ENCODE results near the gene ZNF184. TPM values are rescaled to one million over a fixed set of nuclear protein-coding genes. Genes with fewer than 3 reads are reported as not detected.

The ZNF184 gene
- total and polyA plus RNA-seq, 9 of the 15 experiments (the other 6 are each of a cell fraction or from before 2014, with no cell fraction given), result 7.6 to 22.2 (median 12.8) TPM

GRCh38 chr6:27472617-27473400, at the start of gene ZNF184 (continued):
- TF ChIP-seq ZNF449 (CRISPR knock-in tag; IDR thresholded peaks at IDR 0.05), result no peak
- no peak for TF ChIP-seq ZNF140 (CRISPR knock-in tag; IDR thresholded peaks at IDR 0.05)
- no peak for TF ChIP-seq ZNF518B (CRISPR knock-in tag; IDR thresholded peaks at IDR 0.05)
- TF ChIP-seq XRCC3 (IDR thresholded peaks at IDR 0.05), result no peak
- TF ChIP-seq C11orf30 (IDR thresholded peaks at IDR 0.05; ENCODE audit: low read depth), result no peak
- TF ChIP-seq ZFP30 (CRISPR knock-in tag; IDR thresholded peaks at IDR 0.05; ENCODE audit: borderline replicate concordance), result no peak
- TF ChIP-seq CGGBP1 (CRISPR knock-in tag; IDR thresholded peaks at IDR 0.05), result no peak
- TF ChIP-seq CHCHD3 (CRISPR knock-in tag; IDR thresholded peaks at IDR 0.05), result no peak
- no peak for TF ChIP-seq KAT2B (IDR thresholded peaks at IDR 0.05; ENCODE audit: low read depth, low read length)
- TF ChIP-seq KAT8 (IDR thresholded peaks at IDR 0.05; ENCODE audit: low read depth), result no peak
- TF ChIP-seq FUS (optimal IDR thresholded peaks at IDR 0.05; ENCODE audit: low read depth, low read length), result no peak
- no peak for TF ChIP-seq BRF2 (IDR thresholded peaks at IDR 0.05; ENCODE audit: borderline replicate concordance, insufficient read depth, insufficient read length)
- no peak for TF ChIP-seq TEAD2 (tag; IDR thresholded peaks at IDR 0.05)
- no peak for TF ChIP-seq FOS (IDR thresholded peaks at IDR 0.05; ENCODE audit: extremely low read depth, insufficient read length)
- 0 out of 2 replicates have a peak, but pooled peaks have one; percentile 47 for TF ChIP-seq USF1 (CRISPR knock-in tag; IDR thresholded peaks at IDR 0.05)
- peak; percentile 57 for TF ChIP-seq MTA3 (IDR thresholded peaks at IDR 0.05; ENCODE audit: borderline replicate concordance)
- no peak; the same call in 1 of the 2 replicates for TF ChIP-seq KDM2B (CRISPR knock-in tag; IDR thresholded peaks at IDR 0.05)
- peak; percentile 89 for TF ChIP-seq POLR2B (IDR thresholded peaks at IDR 0.05; ENCODE audit: low read depth, partially characterized antibody)
- 0 out of 4 replicates have a peak, but pooled peaks of 1 of the 2 experiments have one; percentile 7 for TF ChIP-seq ETV6 (IDR thresholded peaks at IDR 0.05; ENCODE audit: borderline replicate concordance in 1 of 2, low read depth in 2 of 2, low read length in 1 of 2)
- TF ChIP-seq ETV6 (CRISPR knock-in tag; IDR thresholded peaks at IDR 0.05; ENCODE audit: borderline replicate concordance), result no peak

All from K562 (cell line).